Uterus (tissue), 2 donors: Measurements from ENCODE around the gene FRZB.

Source experiments
- POLR2A ChIP-seq, 2 donors: fragments of 450-650 bp; IDR thresholded peaks; one replicate each; pipeline ENCODE4 v1.6.1; 2016; ENCODE audit warnings: antibody characterized with exemption in 2 of 2, mild to moderate bottlenecking in 1 of 2, moderate library complexity in 1 of 2
- TF ChIP-seq, protein P1 (sequence below), 4 experiments: fragments of 200-600 bp in 2 of 4; fragments of 450-650 bp in 2 of 4; sonication (generic) in 2 of 4; IDR thresholded peaks; one replicate each; pipeline ENCODE4 v1.5.1; 2016 to 2019; ENCODE audit warnings: antibody characterized with exemption in 4 of 4, mild to moderate bottlenecking in 2 of 4, moderate library complexity in 1 of 4

DNA sequence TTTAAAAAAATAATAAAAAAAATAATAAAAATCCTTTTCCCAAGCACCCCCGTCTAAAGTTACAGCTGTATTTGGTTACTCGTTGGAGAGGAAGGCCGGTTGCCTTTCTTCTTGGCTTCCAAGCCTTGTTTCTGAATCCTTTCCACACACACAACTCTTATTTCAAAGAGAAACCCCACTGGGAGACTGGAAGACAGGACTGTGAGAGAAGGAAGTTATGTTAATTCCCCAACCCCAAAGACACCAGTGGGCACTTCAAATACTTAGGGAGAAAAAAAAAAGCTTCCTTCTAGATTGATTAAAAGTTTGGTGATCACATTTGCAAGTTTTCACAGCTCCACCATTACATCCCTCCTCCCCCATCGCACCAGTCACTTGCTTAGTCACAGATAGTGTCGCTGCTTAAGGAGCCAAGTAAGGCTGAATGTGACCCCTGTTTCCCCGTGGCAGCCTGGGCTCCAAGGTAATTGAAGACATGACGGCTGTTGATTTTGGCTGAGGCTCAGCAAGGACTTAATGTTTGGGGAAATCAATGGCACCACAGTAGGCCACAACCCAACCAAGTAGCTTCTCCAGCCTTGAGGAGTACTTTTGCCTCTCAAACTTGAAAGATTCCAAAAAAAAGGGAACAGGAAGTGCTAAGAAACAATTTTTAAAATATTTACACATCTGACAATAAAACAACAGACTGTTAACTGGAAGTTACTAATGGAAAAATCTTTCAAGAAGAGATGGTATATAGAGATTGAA is 40.8 kb upstream of the FRZB start:
- TF ChIP-seq, protein P1, sequence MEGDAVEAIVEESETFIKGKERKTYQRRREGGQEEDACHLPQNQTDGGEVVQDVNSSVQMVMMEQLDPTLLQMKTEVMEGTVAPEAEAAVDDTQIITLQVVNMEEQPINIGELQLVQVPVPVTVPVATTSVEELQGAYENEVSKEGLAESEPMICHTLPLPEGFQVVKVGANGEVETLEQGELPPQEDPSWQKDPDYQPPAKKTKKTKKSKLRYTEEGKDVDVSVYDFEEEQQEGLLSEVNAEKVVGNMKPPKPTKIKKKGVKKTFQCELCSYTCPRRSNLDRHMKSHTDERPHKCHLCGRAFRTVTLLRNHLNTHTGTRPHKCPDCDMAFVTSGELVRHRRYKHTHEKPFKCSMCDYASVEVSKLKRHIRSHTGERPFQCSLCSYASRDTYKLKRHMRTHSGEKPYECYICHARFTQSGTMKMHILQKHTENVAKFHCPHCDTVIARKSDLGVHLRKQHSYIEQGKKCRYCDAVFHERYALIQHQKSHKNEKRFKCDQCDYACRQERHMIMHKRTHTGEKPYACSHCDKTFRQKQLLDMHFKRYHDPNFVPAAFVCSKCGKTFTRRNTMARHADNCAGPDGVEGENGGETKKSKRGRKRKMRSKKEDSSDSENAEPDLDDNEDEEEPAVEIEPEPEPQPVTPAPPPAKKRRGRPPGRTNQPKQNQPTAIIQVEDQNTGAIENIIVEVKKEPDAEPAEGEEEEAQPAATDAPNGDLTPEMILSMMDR (IDR thresholded peaks at IDR 0.05) = no peak
- no peak for TF ChIP-seq POLR2A (IDR thresholded peaks at IDR 0.05)
